ENCODE data around the gene PATJ.

The PATJ gene

GRCh38 chr1:62003777-62004176 is 261.5 kb downstream of the PATJ start:
- no peak for DNase-seq

- DNase-seq = no peak
Observed at GRCh38 chr1:62006690-62007089, 264.4 kb downstream of the PATJ start.

- no peak for DNase-seq
Observed at GRCh38 chr1:62011006-62011405, 268.7 kb downstream of the PATJ start.

GRCh38 chr1:62012095-62012494 is 269.8 kb downstream of the PATJ start:
- DNase-seq = no peak

- DNase-seq = peak; percentile 25
Observed at GRCh38 chr1:62012836-62013235, 270.6 kb downstream of the PATJ start.

GRCh38 chr1:62013264-62013663 is 271.0 kb downstream of the PATJ start:
- DNase-seq = no peak

GRCh38 chr1:62022382-62022983 is 280.2 kb downstream of the PATJ start:
- DNase-seq = peak; percentile 78

GRCh38 chr1:62024690-62025089 is 282.4 kb downstream of the PATJ start:
- DNase-seq = peak; percentile 60

- no peak for DNase-seq
Observed at GRCh38 chr1:62025154-62025553, 282.9 kb downstream of the PATJ start.

GRCh38 chr1:62025892-62026291 is 283.6 kb downstream of the PATJ start:
- no peak for DNase-seq

GRCh38 chr1:62029704-62030103 is 287.4 kb downstream of the PATJ start:
- DNase-seq = no peak

- DNase-seq = no peak
Observed at GRCh38 chr1:62034790-62035189, 292.5 kb downstream of the PATJ start.

GRCh38 chr1:62037274-62037673 is 295.0 kb downstream of the PATJ start:
- DNase-seq = no peak

- no peak for DNase-seq
Observed at GRCh38 chr1:62038594-62039284, 296.5 kb downstream of the PATJ start.

- DNase-seq = no peak
Observed at GRCh38 chr1:62040450-62040849, 298.2 kb downstream of the PATJ start.

- no peak for DNase-seq
Observed at GRCh38 chr1:62040973-62041372, 298.7 kb downstream of the PATJ start.

- DNase-seq = no peak
Observed at GRCh38 chr1:62043154-62043553, 300.9 kb downstream of the PATJ start.

GRCh38 chr1:62045574-62045973 is 303.3 kb downstream of the PATJ start:
- DNase-seq = peak; percentile 57

- DNase-seq = no peak
Observed at GRCh38 chr1:62046927-62047326, 304.6 kb downstream of the PATJ start.

- no peak for DNase-seq
Observed at GRCh38 chr1:62050165-62050564, 307.9 kb downstream of the PATJ start.

GRCh38 chr1:62052946-62053345 is 310.7 kb downstream of the PATJ start:
- no peak for DNase-seq

- DNase-seq = no peak
Observed at GRCh38 chr1:62054188-62054587, 311.9 kb downstream of the PATJ start.

GRCh38 chr1:62057230-62057629 is 314.9 kb downstream of the PATJ start:
- DNase-seq = no peak

- DNase-seq = no peak
Observed at GRCh38 chr1:62057641-62058290, 315.5 kb downstream of the PATJ start.

Measured in NCI-H446 treated with DMSO at 0.1 percent for 48 hours (cell line).